Smooth muscle cell (in vitro differentiated cells): ENCODE measurements around the gene KCNG4. TPM values are rescaled to one million over a fixed set of nuclear protein-coding genes. Genes with fewer than 3 reads are reported as not detected.

Experiments used
- DNase-seq: peaks from one replicate; lab custom pipeline; 2025; ENCODE audit not compliant: unreplicated experiment; lab: John Stamatoyannopoulos, UW
- H2AFZ ChIP-seq: fragments of 200-600 bp; sonication (generic); 2 replicates; pipeline ENCODE4 v1.6.0; 2016; ENCODE audit warnings: antibody characterized with exemption, low read depth, mild to moderate bottlenecking
- H3F3A ChIP-seq: fragments of 200-600 bp; sonication (generic); 2 replicates; pipeline ENCODE4 v1.6.0; 2017; ENCODE audit warnings: antibody characterized with exemption, low read depth
- H3K27ac ChIP-seq: fragments of 200-600 bp; sonication (generic); 2 replicates; pipeline ENCODE4 v1.5.1; 2016; ENCODE audit warnings: low read depth, mild to moderate bottlenecking
- H3K27me3 ChIP-seq: fragments of 200-600 bp; sonication (generic); 2 replicates; pipeline ENCODE4 v1.6.1; 2016; ENCODE audit warnings: low read depth, mild to moderate bottlenecking
- H3K36me3 ChIP-seq: fragments of 200-600 bp; sonication (generic); 2 replicates; pipeline ENCODE4 v1.5.1; 2016; ENCODE audit warnings: low read depth
- H3K4me1 ChIP-seq: fragments of 200-600 bp; sonication (generic); 2 replicates; pipeline ENCODE4 v1.5.1; 2016; ENCODE audit warnings: low read depth
- H3K4me2 ChIP-seq: fragments of 200-600 bp; sonication (generic); 2 replicates; pipeline ENCODE4 v1.6.0; 2016; ENCODE audit warnings: mild to moderate bottlenecking
- H3K4me3 ChIP-seq: fragments of 200-600 bp; sonication (generic); 2 replicates; pipeline ENCODE4 v1.5.1; 2016; ENCODE audit warnings: mild to moderate bottlenecking
- H3K79me2 ChIP-seq: fragments of 200-600 bp; sonication (generic); 2 replicates; pipeline ENCODE4 v1.6.0; 2016; ENCODE audit warnings: low read depth, mild to moderate bottlenecking
- H3K9ac ChIP-seq: fragments of 200-600 bp; sonication (generic); 2 replicates; pipeline ENCODE4 v1.6.0; 2016; ENCODE audit warnings: low read depth
- H3K9me3 ChIP-seq: fragments of 200-600 bp; sonication (generic); replicated peaks from 2 replicates; pipeline ENCODE4 v1.5.1; 2016; ENCODE audit warnings: low read depth
- H4K20me1 ChIP-seq: fragments of 200-600 bp; sonication (generic); 2 replicates; pipeline ENCODE4 v1.6.0; 2016; ENCODE audit warnings: low read depth
- CTCF ChIP-seq: fragments of 200-600 bp; sonication (generic); IDR thresholded peaks from 2 replicates; pipeline ENCODE4 v1.5.1; 2017; ENCODE audit warnings: borderline replicate concordance, mild to moderate bottlenecking, antibody characterized with exemption; ENCODE audit not compliant: insufficient read depth, poor library complexity, severe bottlenecking
- WGBS: methylation state at CpG from one replicate; pipeline ENCODE4 v1.1.7; 2016; ENCODE audit warnings: low lambda C conversion rate; 5-methylcytosine and 5-hydroxymethylcytosine counted together
- polyA plus RNA-seq: library from polyadenylated mRNA; unstranded; fragments of >200 nt; fragmentation: Nextera tagmentation; extraction: Ambion mirVana; gene quantifications from 2 replicates; pipeline ENCODE4 v1.2.1, GENCODE V29; 2016
- total RNA-seq: library from RNA; depleted of rRNA; stranded (reverse); fragments of >200 nt; gene quantifications from 2 replicates; pipeline ENCODE4 v1.2.3, GENCODE V29; 2014

Gene KCNG4
- total and polyA plus RNA-seq, 2 experiments from 2014 or later: not detected

GRCh38 chr16:84270531-84270930 lies 30.7 kb upstream of the KCNG4 start:
- Histone ChIP-seq H3F3A (no peaks in the 10 kb centered on the region), H3K9ac (no peak overlapping the region), H3K27me3 (no peaks in the 10 kb centered on the region), H3K4me3 (no peak overlapping the region), H3K79me2 (no peaks in the 10 kb centered on the region), H3K4me1 (no peaks in the 10 kb centered on the region), H3K9me3 (no peaks in the 10 kb centered on the region), H4K20me1 (no peaks in the 10 kb centered on the region), H3K27ac (no peak overlapping the region), H2AFZ (no peak overlapping the region), H3K4me2 (no peak overlapping the region), H3K36me3 (no peaks in the 10 kb centered on the region)
- no peak for TF ChIP-seq CTCF
- 88% methylated on average over 10 of the region's 10 CpGs for WGBS
- DNase-seq: no peak

GRCh38 chr16:84270071-84270470 lies 30.3 kb upstream of the KCNG4 start:
- Histone ChIP-seq H3K9ac (no peak overlapping the region), H3K4me2 (no peak overlapping the region), H3K4me1 (no peaks in the 10 kb centered on the region), H3K36me3 (no peaks in the 10 kb centered on the region), H3K27ac (no peak overlapping the region), H3K9me3 (no peaks in the 10 kb centered on the region), H3F3A (no peaks in the 10 kb centered on the region), H2AFZ (no peak overlapping the region), H3K4me3 (no peak overlapping the region), H3K27me3 (no peaks in the 10 kb centered on the region), H4K20me1 (no peaks in the 10 kb centered on the region), H3K79me2 (no peaks in the 10 kb centered on the region)
- WGBS: 94% methylated on average over 9 of the region's 9 CpGs
- no peak for DNase-seq
- no peak for TF ChIP-seq CTCF

GRCh38 chr16:84268291-84269040 lies 28.7 kb upstream of the KCNG4 start:
- no peak for DNase-seq
- H3K4me1 ChIP-seq: no peaks in the 10 kb centered on the region
- no peak overlapping the region for H3K4me2 ChIP-seq
- 70% methylated on average over 18 of the region's 18 CpGs for WGBS
- H3K36me3 ChIP-seq: no peaks in the 10 kb centered on the region
- no peaks in the 10 kb centered on the region for H4K20me1 ChIP-seq
- TF ChIP-seq CTCF: no peak
- H3K9me3 ChIP-seq: no peaks in the 10 kb centered on the region
- H3K4me3 ChIP-seq: no peak overlapping the region
- H3K27me3 ChIP-seq: no peaks in the 10 kb centered on the region
- H3K27ac ChIP-seq: no peak overlapping the region
- H2AFZ ChIP-seq: no peak overlapping the region
- H3K9ac ChIP-seq: no peak overlapping the region
- H3F3A ChIP-seq: no peaks in the 10 kb centered on the region
- no peaks in the 10 kb centered on the region for H3K79me2 ChIP-seq

GRCh38 chr16:84267380-84267779 lies 27.6 kb upstream of the KCNG4 start:
- no peaks in the 10 kb centered on the region for H3F3A ChIP-seq
- H3K79me2 ChIP-seq: no peaks in the 10 kb centered on the region
- no peak overlapping the region for H3K27ac ChIP-seq
- no peak for DNase-seq
- H3K4me2 ChIP-seq: no peak overlapping the region
- H3K36me3 ChIP-seq: no peaks in the 10 kb centered on the region
- H3K9me3 ChIP-seq: no peaks in the 10 kb centered on the region
- no peak for TF ChIP-seq CTCF
- no peak overlapping the region for H3K9ac ChIP-seq
- no peaks in the 10 kb centered on the region for H4K20me1 ChIP-seq
- H3K27me3 ChIP-seq: no peaks in the 10 kb centered on the region
- no peaks in the 10 kb centered on the region for H3K4me1 ChIP-seq
- H2AFZ ChIP-seq: no peak overlapping the region
- WGBS: 81% methylated on average over 4 of the region's 4 CpGs
- H3K4me3 ChIP-seq: no peak overlapping the region
